Esophagus muscularis mucosa (tissue), 4 donors: ENCODE data around the gene ST6GALNAC6.

ENCODE experiments used
- CTCF ChIP-seq, 3 experiments: fragments of 200-600 bp in 2 of 3; fragments of 450-650 bp in 1 of 3; sonication (generic) in 2 of 3; IDR thresholded peaks; one replicate each; pipeline ENCODE4 v1.5.1; 2017 to 2019; ENCODE audit warnings: antibody characterized with exemption in 3 of 3, mild to moderate bottlenecking in 2 of 3, moderate library complexity in 1 of 3
- EP300 ChIP-seq: sonication (generic); formaldehyde crosslinking; IDR thresholded peaks from one replicate; pipeline ENCODE4 v1.6.1; 2017; ENCODE audit warnings: antibody characterized with exemption
- POLR2A ChIP-seq: fragments of 450-650 bp; IDR thresholded peaks from one replicate; pipeline ENCODE4 v1.6.1; 2017; ENCODE audit warnings: antibody characterized with exemption, moderate library complexity, mild to moderate bottlenecking, low read depth
- POLR2AphosphoS5 ChIP-seq, 2 donors: sonication (generic); formaldehyde crosslinking; IDR thresholded peaks; one replicate each; pipeline ENCODE4 v1.6.1; 2017; ENCODE audit warnings: antibody characterized with exemption in 2 of 2

DNA sequence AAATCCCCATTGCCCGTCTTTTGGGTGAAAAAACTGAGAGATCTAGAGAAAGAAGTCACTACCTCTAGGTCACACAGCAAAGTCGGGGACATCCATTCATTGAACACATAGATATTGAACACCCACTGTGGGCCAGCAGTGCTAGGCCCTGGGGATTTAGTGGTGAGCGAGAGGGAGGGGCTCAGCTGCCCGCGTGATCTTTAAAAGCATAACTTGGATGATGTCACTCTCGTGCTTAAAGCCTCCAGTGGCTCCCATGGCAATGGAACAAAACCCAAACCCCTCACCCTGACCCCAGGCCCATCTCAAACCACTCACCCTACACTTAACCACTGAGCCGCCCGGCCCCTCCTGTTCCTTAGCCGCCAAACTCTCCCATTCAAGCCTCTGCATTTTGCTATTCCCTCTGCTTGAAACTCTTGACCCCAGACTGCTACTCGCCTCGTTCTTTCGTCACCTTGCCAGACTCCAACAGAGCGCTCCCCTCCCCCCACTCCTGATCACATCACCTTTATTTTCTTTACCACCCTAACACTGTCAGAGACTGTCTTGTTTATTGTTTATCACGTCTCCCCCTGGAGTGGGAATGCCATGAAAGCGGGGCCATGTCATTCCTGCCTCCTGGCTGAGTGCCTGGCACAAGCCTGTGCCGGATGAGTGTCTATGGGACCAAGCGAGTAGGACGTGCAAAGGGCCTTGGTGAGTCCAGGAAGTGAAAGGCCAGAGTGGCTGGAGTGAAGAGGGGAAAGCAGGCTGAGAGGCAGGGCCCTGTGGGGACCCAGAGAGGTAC lies 31.9 kb upstream of the ST6GALNAC6 start:
- TF ChIP-seq EP300 = no peak
- no peak for TF ChIP-seq CTCF (IDR thresholded peaks at IDR 0.05)
- TF ChIP-seq POLR2A = no peak
- no peak for TF ChIP-seq POLR2AphosphoS5 (IDR thresholded peaks at IDR 0.05)
